ENCODE results near the gene FAM174C. TPM values are rescaled to one million over a fixed set of nuclear protein-coding genes. Genes with fewer than 3 reads are reported as not detected.

FAM174C gene
- total RNA-seq, 1 experiment from 2014 or later: 77.1 TPM

Other genes with a start within 250 kb of the FAM174C start
- gene CNN2, start 248.9 kb upstream of the FAM174C start, total RNA-seq (2021; ENCODE audit: unreplicated experiment): 212 TPM
- gene ABCA7, start 235.4 kb upstream of the FAM174C start, total RNA-seq (2021; ENCODE audit: unreplicated experiment): 91.4 TPM
- gene ARHGAP45, start 208.4 kb upstream of the FAM174C start, total RNA-seq (2021; ENCODE audit: unreplicated experiment): 30.4 TPM
- gene POLR2E, start 180.2 kb upstream of the FAM174C start, total RNA-seq (2021; ENCODE audit: unreplicated experiment): 281 TPM
- gene GPX4, start 171.5 kb upstream of the FAM174C start, total RNA-seq (2021; ENCODE audit: unreplicated experiment): 481 TPM
- gene SBNO2, start 101.3 kb upstream of the FAM174C start, total RNA-seq (2021; ENCODE audit: unreplicated experiment): 66.4 TPM
- 86.9 TPM for gene STK11, start 69.8 kb upstream of the FAM174C start, total RNA-seq (2021; ENCODE audit: unreplicated experiment)
- 23.8 TPM for gene CBARP, start 37.5 kb upstream of the FAM174C start, total RNA-seq (2021; ENCODE audit: unreplicated experiment)
- gene ATP5F1D, start 33.8 kb upstream of the FAM174C start, total RNA-seq (2021; ENCODE audit: unreplicated experiment): 428 TPM
- gene MIDN, start 26.9 kb upstream of the FAM174C start, total RNA-seq (2021; ENCODE audit: unreplicated experiment): 146 TPM
- 276 TPM for gene CIRBP, start 6.2 kb upstream of the FAM174C start, total RNA-seq (2021; ENCODE audit: unreplicated experiment)
- gene EFNA2, start 10.3 kb downstream of the FAM174C start, total RNA-seq (2021; ENCODE audit: unreplicated experiment): 12.2 TPM
- gene NDUFS7, start 108.4 kb downstream of the FAM174C start, total RNA-seq (2021; ENCODE audit: unreplicated experiment): 114 TPM
- gene GAMT, start 126.0 kb downstream of the FAM174C start, total RNA-seq (2021; ENCODE audit: unreplicated experiment): 102 TPM
- 191 TPM for gene DAZAP1, start 132.1 kb downstream of the FAM174C start, total RNA-seq (2021; ENCODE audit: unreplicated experiment)
- gene RPS15, start 162.9 kb downstream of the FAM174C start, total RNA-seq (2021; ENCODE audit: unreplicated experiment): 1,862 TPM
- gene APC2, start 174.6 kb downstream of the FAM174C start, total RNA-seq (2021; ENCODE audit: unreplicated experiment): 1.6 TPM
- gene C19orf25, start 203.7 kb downstream of the FAM174C start, total RNA-seq (2021; ENCODE audit: unreplicated experiment): 48.8 TPM
- gene PCSK4, start 214.8 kb downstream of the FAM174C start, total RNA-seq (2021; ENCODE audit: unreplicated experiment): 11.1 TPM
- 53.9 TPM for gene REEP6, start 215.7 kb downstream of the FAM174C start, total RNA-seq (2021; ENCODE audit: unreplicated experiment)
- gene ADAMTSL5, start 237.5 kb downstream of the FAM174C start, total RNA-seq (2021; ENCODE audit: unreplicated experiment): 24.0 TPM
- gene PLK5, start 248.5 kb downstream of the FAM174C start, total RNA-seq (2021; ENCODE audit: unreplicated experiment): not detected